BE2C (cell line): ENCODE data around the gene TNFSF12.

ENCODE experiments used
- DNase-seq: peaks from one replicate; pipeline ENCODE4 v3.0.0-alpha.2; 2020
- H3K27me3 ChIP-seq: fragments of 250-450 bp; sonication (Bioruptor Pico); 2 replicates; pipeline ENCODE4 v1.5.1; 2020; ENCODE audit warnings: mild to moderate bottlenecking
- H3K36me3 ChIP-seq: fragments of 250-450 bp; sonication (Bioruptor Pico); 2 replicates; pipeline ENCODE4 v1.5.1; 2020; ENCODE audit warnings: mild to moderate bottlenecking
- H3K4me1 ChIP-seq: fragments of 250-450 bp; sonication (Bioruptor Pico); 2 replicates; pipeline ENCODE4 v1.5.1; 2020
- H3K4me3 ChIP-seq: 2 replicates; pipeline ENCODE4 v1.5.1; 2011; ENCODE audit warnings: low read depth, low read length
- H3K9me3 ChIP-seq: fragments of 250-450 bp; sonication (Bioruptor Pico); 2 replicates; pipeline ENCODE4 v1.5.1; 2020
- CTCF ChIP-seq: IDR thresholded peaks from 2 replicates; pipeline ENCODE4 v1.5.1; 2012; ENCODE audit warnings: mild to moderate bottlenecking, low read depth, low read length

TNFSF12 gene

GRCh38 chr17:7577327-7578199 lies 28.7 kb downstream of the TNFSF12 start:
- TF ChIP-seq CTCF: no peak
- Histone ChIP-seq H3K9me3 (no peaks in the 10 kb centered on the region), H3K4me1 (peaks cover 15% of the 10 kb centered on the region), H3K4me3 (no peak overlapping the region), H3K27me3 (no peaks in the 10 kb centered on the region), H3K36me3 (peaks cover 63% of the 10 kb centered on the region)
- DNase-seq: no peak

- Histone ChIP-seq H3K4me1 (peaks cover 19% of the 10 kb centered on the region), H3K27me3 (no peaks in the 10 kb centered on the region), H3K4me3 (no peak within 1 kb of the TSS), H3K9me3 (no peaks in the 10 kb centered on the region), H3K36me3 (peaks cover 53% of the 10 kb centered on the region)
- TF ChIP-seq CTCF: no peak
- peak; percentile 60 for DNase-seq
Measured at GRCh38 chr17:7579001-7579833, 30.4 kb downstream of the TNFSF12 start, which contains the start of gene CD68. Gene CD68, plus strand, starts transcription at chr17:7579638. Its CDS starts 40 bp downstream, at chr17:7579678.

- DNase-seq: no peak
- Histone ChIP-seq H3K4me1 (peaks cover 14% of the 10 kb centered on the region), H3K4me3 (no peak overlapping the region), H3K27me3 (no peaks in the 10 kb centered on the region), H3K36me3 (peaks cover 45% of the 10 kb centered on the region), H3K9me3 (no peaks in the 10 kb centered on the region)
- TF ChIP-seq CTCF: no peak
Measured at GRCh38 chr17:7579834-7580603, 31.2 kb downstream of the TNFSF12 start.

- DNase-seq: no peak
- no peak overlapping the region for H3K4me3 ChIP-seq
- H3K27me3 ChIP-seq: no peaks in the 10 kb centered on the region
- H3K9me3 ChIP-seq: no peaks in the 10 kb centered on the region
- peaks cover 36% of the 10 kb centered on the region for H3K36me3 ChIP-seq
- no peak for TF ChIP-seq CTCF
- H3K4me1 ChIP-seq: peaks cover 13% of the 10 kb centered on the region
Measured at GRCh38 chr17:7580604-7581575, 32.0 kb downstream of the TNFSF12 start.
